HepG2 (cell line): ENCODE measurements around the gene KLF7. TPM values are rescaled to one million over a fixed set of nuclear protein-coding genes. Genes with fewer than 3 reads are reported as not detected.

Experiments
- ATAC-seq: fragments of 200-7000 bp; cut with Tn5 transposase; 3 replicates; pipeline ENCODE4 v1.9.1; 2020; ENCODE audit warnings: mild to moderate bottlenecking, moderate library complexity
- BruUV-seq: library from RNA; stranded (reverse); fragments of 400-500 nt; replicated peaks from 2 replicates; lab custom pipeline; 2021; lab: Mats Ljungman, UMichigan
- CTCF ChIA-PET: fragments of 300-600 bp; formaldehyde crosslinking; extraction: SDS; loops from one replicate; lab custom pipeline; 2021; ENCODE audit warnings: low total read pairs, inconsistent platforms, low intra/inter-chr PET ratio; lab: Yijun Ruan, JAX
- POLR2A ChIA-PET: fragments of 350-600 bp; sonication (Branson Sonifier 250); formaldehyde crosslinking; loops from one replicate; lab custom pipeline; 2020; ENCODE audit warnings: antibody characterized with exemption, inconsistent platforms; lab: Yijun Ruan, JAX
- DNase-seq: peaks from one replicate; pipeline ENCODE4 v3.0.0-alpha.2; 2015; ENCODE audit warnings: low spot score
- FAIRE-seq: peaks from 3 replicates; lab custom pipeline; 2011; peaks lifted over from hg19 to GRCh38; lab: Jason Lieb, UNC
- H2AFZ ChIP-seq: one replicate; pipeline ENCODE4 v1.6.1; 2011; ENCODE audit warnings: low read length, inconsistent platforms
- H3K27ac ChIP-seq: fragments of 300-600 bp; 3 replicates; pipeline ENCODE4 v1.8.0; 2011; ENCODE audit warnings: mixed run types, mild to moderate bottlenecking, mixed read lengths, low read length, inconsistent platforms; ENCODE audit not compliant: insufficient read depth; ENCODE audit errors: extremely low read length
- H3K27me3 ChIP-seq, 2 experiments: fragments of 200-600 bp in 1 of 2; 2 replicates in 1 of 2; 3 replicates in 1 of 2; pipeline versions ENCODE4 v1.6.0 to v1.8.0; 2011; ENCODE audit warnings: low read length in 2 of 2, mild to moderate bottlenecking in 2 of 2, moderate library complexity in 2 of 2, inconsistent platforms in 1 of 2; ENCODE audit not compliant: insufficient read depth in 2 of 2, control insufficient read depth in 1 of 2
- H3K36me3 ChIP-seq, 2 experiments: fragments of 200-600 bp in 1 of 2; replicated peaks in 1 of 2; 2 replicates in 1 of 2; 3 replicates in 1 of 2; pipeline versions ENCODE4 v1.5.1 to v1.8.0; 2011; ENCODE audit warnings: low read length in 2 of 2, inconsistent platforms in 1 of 2; ENCODE audit not compliant: insufficient read depth in 2 of 2, control insufficient read depth in 1 of 2
- H3K4me1 ChIP-seq: 2 replicates; pipeline ENCODE4 v1.5.1; 2012; ENCODE audit warnings: low read length, inconsistent platforms; ENCODE audit not compliant: insufficient read depth
- H3K4me2 ChIP-seq: 2 replicates; pipeline ENCODE4 v1.6.0; 2011; ENCODE audit warnings: low read depth, low read length, inconsistent platforms
- H3K4me3 ChIP-seq, 3 experiments: fragments of 200-600 bp in 1 of 3; sonication (generic), shearing (Covaris generic) in 1 of 3; replicated peaks in 1 of 3; 2 replicates each; pipeline ENCODE4 v1.5.1; 2011 to 2016; ENCODE audit warnings: low read length in 3 of 3, inconsistent platforms in 2 of 3, low read depth in 2 of 3, mild to moderate bottlenecking in 2 of 3, control low read depth in 1 of 3, mixed read lengths in 1 of 3; ENCODE audit not compliant: insufficient read depth in 1 of 3
- H3K79me2 ChIP-seq: one replicate; pipeline ENCODE4 v1.6.1; 2011; ENCODE audit warnings: low read length, inconsistent platforms; ENCODE audit not compliant: insufficient read depth
- H3K9ac ChIP-seq: 2 replicates; pipeline ENCODE4 v1.6.0; 2011; ENCODE audit warnings: mild to moderate bottlenecking, low read depth, low read length, inconsistent platforms; ENCODE audit not compliant: insufficient read depth
- H3K9me3 ChIP-seq: 2 replicates; pipeline ENCODE4 v1.5.1; 2012; ENCODE audit warnings: mild to moderate bottlenecking, low read length
- H4K20me1 ChIP-seq: 2 replicates; pipeline ENCODE4 v1.6.0; 2011; ENCODE audit warnings: inconsistent platforms, mild to moderate bottlenecking, low read length, moderate library complexity; ENCODE audit not compliant: insufficient read depth
- EHMT2 ChIP-seq: fragments of 200-600 bp; sonication (generic); IDR thresholded peaks from 2 replicates; pipeline ENCODE4 v1.7.0; 2017; ENCODE audit warnings: antibody characterized with exemption, low read depth, low read length, borderline replicate concordance
- ERF ChIP-seq: IDR thresholded peaks from 2 replicates; pipeline ENCODE4 v1.6.1; 2018; ENCODE audit warnings: missing biosample characterization, missing genetic modification reagents
- GTF2F1 ChIP-seq: fragments of 150-350 bp; IDR thresholded peaks from 2 replicates; pipeline ENCODE4 v1.6.1; 2014; ENCODE audit warnings: low read length
- HDAC2 ChIP-seq: sonication (generic); formaldehyde crosslinking; IDR thresholded peaks from 2 replicates; pipeline ENCODE4 v1.4.0; 2020; ENCODE audit warnings: missing genetic modification reagents
- KDM2A ChIP-seq: sonication (generic); formaldehyde crosslinking; IDR thresholded peaks from 2 replicates; pipeline ENCODE4 v1.4.0; 2020; ENCODE audit warnings: low read depth, missing genetic modification reagents, borderline replicate concordance
- KLF16 ChIP-seq, 2 experiments: sonication (generic) in 1 of 2; formaldehyde crosslinking in 1 of 2; IDR thresholded peaks; 2 replicates each; pipeline versions ENCODE4 v1.6.1 to v1.8.0; 2016 to 2023; ENCODE audit warnings: missing genetic modification reagents in 2 of 2, missing compliant biosample characterization in 1 of 2
- KLF6 ChIP-seq: IDR thresholded peaks from 2 replicates; pipeline ENCODE4 v1.8.0; 2016; ENCODE audit warnings: missing biosample characterization, missing genetic modification reagents
- MAF1 ChIP-seq: sonication (generic); formaldehyde crosslinking; IDR thresholded peaks from 2 replicates; pipeline ENCODE4 v1.5.0; 2020; ENCODE audit warnings: missing genetic modification reagents, borderline replicate concordance
- MIER2 ChIP-seq: IDR thresholded peaks from 2 replicates; pipeline ENCODE4 v1.6.1; 2016; ENCODE audit warnings: missing biosample characterization, missing genetic modification reagents
- MTF1 ChIP-seq: sonication (generic); formaldehyde crosslinking; IDR thresholded peaks from 2 replicates; pipeline ENCODE4 v1.5.0; 2020; ENCODE audit warnings: missing genetic modification reagents
- PPARG ChIP-seq: conservative IDR thresholded peaks from 2 replicates; pipeline ENCODE4 v1.6.1; 2016; ENCODE audit warnings: missing biosample characterization, missing genetic modification reagents
- RARA ChIP-seq: IDR thresholded peaks from 2 replicates; pipeline ENCODE4 v1.6.1; 2016; ENCODE audit warnings: missing genetic modification reagents, missing compliant biosample characterization
- REST ChIP-seq, 2 experiments: IDR thresholded peaks; 2 replicates each; pipeline ENCODE4 v1.6.1; 2011 to 2012; ENCODE audit warnings: low read length in 2 of 2, borderline replicate concordance in 1 of 2, low read depth in 1 of 2, mild to moderate bottlenecking in 1 of 2, moderate library complexity in 1 of 2
- SAP130 ChIP-seq: IDR thresholded peaks from 2 replicates; pipeline ENCODE4 v1.6.1; 2016; ENCODE audit warnings: low read depth
- SRY ChIP-seq: sonication (generic); formaldehyde crosslinking; IDR thresholded peaks from 2 replicates; pipeline ENCODE4 v1.8.0; 2022; ENCODE audit warnings: mild to moderate bottlenecking, missing genetic modification reagents
- TOPORS ChIP-seq: sonication (generic); formaldehyde crosslinking; IDR thresholded peaks from 2 replicates; pipeline ENCODE4 v1.8.0; 2023; ENCODE audit warnings: mild to moderate bottlenecking, missing genetic modification reagents
- TSC22D2 ChIP-seq: sonication (generic); formaldehyde crosslinking; IDR thresholded peaks from 2 replicates; pipeline ENCODE4 v1.5.1; 2020; ENCODE audit warnings: missing genetic modification reagents, mild to moderate bottlenecking, borderline replicate concordance
- WIZ ChIP-seq: sonication (generic); formaldehyde crosslinking; IDR thresholded peaks from 2 replicates; pipeline ENCODE4 v1.5.1; 2020; ENCODE audit warnings: mild to moderate bottlenecking, missing genetic modification reagents
- YEATS2 ChIP-seq: sonication (generic); formaldehyde crosslinking; IDR thresholded peaks from 2 replicates; pipeline ENCODE4 v1.4.0; 2020; ENCODE audit warnings: missing genetic modification reagents, borderline replicate concordance
- ZBTB42 ChIP-seq: sonication (generic); formaldehyde crosslinking; IDR thresholded peaks from 2 replicates; pipeline ENCODE4 v1.5.0; 2020; ENCODE audit warnings: mild to moderate bottlenecking, missing genetic modification reagents
- ZNF644 ChIP-seq: IDR thresholded peaks from 2 replicates; pipeline ENCODE4 v1.6.1; 2016; ENCODE audit warnings: low read depth
- WGBS: methylation state at CpG from one replicate; pipeline ENCODE4 v1.1.6; 2017; ENCODE audit warnings: low lambda C conversion rate; 5-methylcytosine and 5-hydroxymethylcytosine counted together
- in situ Hi-C: cut with HindIII; loops from 2 replicates; pipeline ENCODE4 v1.10.0; 2017; ENCODE audit warnings: low pct_unique_long_range_greater_than_20kb; ENCODE audit not compliant: extremely low pct_ligation_motif_present
- intact Hi-C: fragments of 100-400 bp; cut with micrococcal nuclease; formaldehyde crosslinking; loops from one replicate; pipeline ENCODE4 v1.10.0; 2022; ENCODE audit not compliant: unreplicated experiment
- polyA plus RNA-seq, 8 experiments: library from polyadenylated mRNA; depleted of rRNA in 3 of 8; stranded (reverse) in 7 of 8; unstranded in 1 of 8; fragments of >200 nt; fragmentation: Illumina TruSeq in 4 of 8; extraction: Trizol in 4 of 8; gene quantifications; 2 replicates each; pipeline versions ENCODE4 v1.2.1 to v1.2.3, GENCODE V29; 2011 to 2016; ENCODE audit warnings: low read depth in 4 of 8, missing spikeins in 1 of 8, mixed read lengths in 1 of 8; ENCODE audit not compliant: insufficient read depth in 1 of 8
- total RNA-seq, 5 experiments: library from RNA; depleted of rRNA; stranded (reverse); fragments of >200 nt; fragmentation: Illumina TruSeq; extraction: Trizol; gene quantifications; 2 replicates each; pipeline ENCODE4 v1.2.3, GENCODE V29; 2016; ENCODE audit warnings: low read depth in 1 of 5
- TF ChIP-seq, protein P1 (sequence below): sonication (generic); formaldehyde crosslinking; IDR thresholded peaks from 2 replicates; pipeline ENCODE4 v1.5.0; 2020; ENCODE audit warnings: missing genetic modification reagents

Gene KLF7
- total and polyA plus RNA-seq, 2 of the 13 experiments (the other 11 are each of a cell fraction or from before 2014, with no cell fraction given), result 2.6 to 5.4 TPM

DNA sequence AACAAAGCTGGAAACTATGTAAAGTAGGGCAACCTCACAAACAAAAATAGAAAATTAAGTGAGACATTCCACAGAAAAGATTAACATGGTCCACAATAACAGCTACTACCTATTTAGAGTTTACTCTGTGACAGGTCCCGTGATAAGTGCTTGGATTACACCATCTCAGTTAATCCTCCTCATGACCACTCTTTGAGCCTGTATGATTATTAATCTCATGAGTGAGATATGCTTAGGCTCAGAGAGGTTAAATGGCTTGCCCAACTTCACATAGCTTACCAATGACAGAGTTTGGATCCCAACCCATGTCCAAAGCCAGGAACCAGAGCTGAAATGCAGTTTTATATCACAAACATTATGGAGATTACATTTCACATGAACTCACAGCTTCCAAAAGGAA lies 37.3 kb upstream of the KLF7 start (continued):
- TF ChIP-seq GTF2F1, result no peak

GRCh38 chr2:207202645-207203044 lies 36.9 kb upstream of the KLF7 start:
- Histone ChIP-seq H3K27ac (no peak overlapping the region), H3K4me2 (no peak overlapping the region), H2AFZ (no peak overlapping the region), H3K9me3 (no peaks in the 10 kb centered on the region), H3K4me1 (no peaks in the 10 kb centered on the region), H3K36me3 (no peaks in the 10 kb centered on the region), H3K9ac (no peak overlapping the region), H3K4me3 (no peak overlapping the region), H3K27me3 (no peaks in the 10 kb centered on the region), H4K20me1 (no peaks in the 10 kb centered on the region), H3K79me2 (no peaks in the 10 kb centered on the region)
- BruUV-seq, result no TSS peak
- WGBS, result 22% methylated on average over 4 of the region's 4 CpGs
- CTCF ChIA-PET, result no interaction called here
- in situ Hi-C loops (no loop called here), intact Hi-C loops (no loop called here)
- TF ChIP-seq KLF16 (CRISPR knock-in tag; IDR thresholded peaks at IDR 0.05) (0 out of 4 replicates have a peak, but pooled peaks of 1 of the 2 experiments have one; percentile 24), HDAC2 (0 out of 2 replicates have a peak, but pooled peaks have one; percentile 49), RARA (CRISPR knock-in tag) (0 out of 2 replicates have a peak, but pooled peaks have one; percentile 17), TSC22D2 (peak; percentile 80; the same call in 1 of the 2 replicates), SAP130 (CRISPR knock-in tag) (peak; percentile 15; the same call in 1 of the 2 replicates), MIER2 (peak; percentile 98), REST (IDR thresholded peaks at IDR 0.05; ENCODE audit: borderline replicate concordance in 1 of 2, low read depth in 1 of 2, low read length in 2 of 2) (peak; percentile 70 to 98), ERF (0 out of 2 replicates have a peak, but pooled peaks have one; percentile 35), YEATS2 (CRISPR knock-in tag) (0 out of 2 replicates have a peak, but pooled peaks have one; percentile 21), ZNF644 (CRISPR knock-in tag) (0 out of 2 replicates have a peak, but pooled peaks have one; percentile 11), TOPORS (CRISPR knock-in tag) (no peak), KLF6 (CRISPR knock-in tag) (0 out of 2 replicates have a peak, but pooled peaks have one; percentile 43), PPARG (CRISPR knock-in tag) (0 out of 2 replicates have a peak, but pooled peaks have one; percentile 25), MTF1 (CRISPR knock-in tag) (no peak), EHMT2 (peak; percentile 92), ZBTB42 (CRISPR knock-in tag) (no peak), WIZ (CRISPR knock-in tag) (peak; percentile 80; the same call in 1 of the 2 replicates), KDM2A (CRISPR knock-in tag) (no peak), SRY (CRISPR knock-in tag) (no peak), MAF1 (CRISPR knock-in tag) (no peak)
- TF ChIP-seq, protein P1, sequence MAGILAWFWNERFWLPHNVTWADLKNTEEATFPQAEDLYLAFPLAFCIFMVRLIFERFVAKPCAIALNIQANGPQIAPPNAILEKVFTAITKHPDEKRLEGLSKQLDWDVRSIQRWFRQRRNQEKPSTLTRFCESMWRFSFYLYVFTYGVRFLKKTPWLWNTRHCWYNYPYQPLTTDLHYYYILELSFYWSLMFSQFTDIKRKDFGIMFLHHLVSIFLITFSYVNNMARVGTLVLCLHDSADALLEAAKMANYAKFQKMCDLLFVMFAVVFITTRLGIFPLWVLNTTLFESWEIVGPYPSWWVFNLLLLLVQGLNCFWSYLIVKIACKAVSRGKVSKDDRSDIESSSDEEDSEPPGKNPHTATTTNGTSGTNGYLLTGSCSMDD (CRISPR knock-in tag), result no peak
- peak; percentile 59; the same call in 1 of the 3 replicates for ATAC-seq
- FAIRE-seq, result no peak
- POLR2A ChIA-PET, result no interaction called here
- DNase-seq, result peak; percentile 28
